MM.1S (cell line): ENCODE data around the gene SYT17.

ENCODE experiments used
- DNase-seq: peaks from one replicate; pipeline ENCODE4 v3.0.0-alpha.2; 2015
- H2AFZ ChIP-seq: fragments of 300-600 bp; sonication (generic); 2 replicates; pipeline ENCODE4 v1.6.0; 2016; ENCODE audit warnings: antibody characterized with exemption, low read length
- H3F3A ChIP-seq: fragments of 300-600 bp; sonication (generic); 2 replicates; pipeline ENCODE4 v1.6.1; 2016; ENCODE audit warnings: mild to moderate bottlenecking, antibody characterized with exemption, low read length, moderate library complexity, mixed read lengths; ENCODE audit not compliant: insufficient read depth
- H3K27ac ChIP-seq: fragments of 300-600 bp; sonication (generic); 2 replicates; pipeline ENCODE4 v1.5.1; 2016; ENCODE audit warnings: mild to moderate bottlenecking, low read length
- H3K27me3 ChIP-seq: fragments of 300-600 bp; sonication (generic); replicated peaks from 2 replicates; pipeline ENCODE4 v1.6.0; 2016; ENCODE audit warnings: low read length; ENCODE audit not compliant: insufficient read depth
- H3K36me3 ChIP-seq: fragments of 300-600 bp; sonication (generic); replicated peaks from 2 replicates; pipeline ENCODE4 v1.6.1; 2016; ENCODE audit warnings: mild to moderate bottlenecking, low read length, mixed read lengths; ENCODE audit not compliant: insufficient read depth
- H3K4me1 ChIP-seq: fragments of 300-600 bp; sonication (generic); 2 replicates; pipeline ENCODE4 v1.6.1; 2016; ENCODE audit warnings: low read length, mixed read lengths
- H3K4me2 ChIP-seq: fragments of 300-600 bp; sonication (generic); 2 replicates; pipeline ENCODE4 v1.6.0; 2016; ENCODE audit warnings: low read depth, low read length
- H3K4me3 ChIP-seq: fragments of 300-600 bp; sonication (generic); 2 replicates; pipeline ENCODE4 v1.5.1; 2016; ENCODE audit warnings: low read length, mixed read lengths
- H3K79me2 ChIP-seq: fragments of 300-600 bp; sonication (generic); 2 replicates; pipeline ENCODE4 v1.6.1; 2016; ENCODE audit warnings: mixed run types, low read length, mixed read lengths
- H3K9ac ChIP-seq: fragments of 300-600 bp; sonication (generic); 2 replicates; pipeline ENCODE4 v1.6.1; 2016; ENCODE audit warnings: low read length, mixed read lengths
- H3K9me2 ChIP-seq: fragments of 300-600 bp; sonication (generic); replicated peaks from 2 replicates; pipeline ENCODE4 v1.6.1; 2016; ENCODE audit warnings: mild to moderate bottlenecking, low read length, mixed read lengths; ENCODE audit not compliant: insufficient read depth
- H3K9me3 ChIP-seq: fragments of 300-600 bp; sonication (generic); replicated peaks from 2 replicates; pipeline ENCODE4 v1.6.1; 2016; ENCODE audit warnings: mild to moderate bottlenecking, low read length, mixed read lengths; ENCODE audit not compliant: insufficient read depth
- H4K20me1 ChIP-seq: fragments of 300-600 bp; sonication (generic); 2 replicates; pipeline ENCODE4 v1.6.1; 2016; ENCODE audit warnings: mild to moderate bottlenecking, low read length, moderate library complexity, mixed read lengths; ENCODE audit not compliant: insufficient read depth
- CTCF ChIP-seq: fragments of 300-600 bp; sonication (generic); IDR thresholded peaks from 2 replicates; pipeline ENCODE4 v1.5.1; 2016; ENCODE audit warnings: antibody characterized with exemption, low read length, mixed read lengths
- EZH2 ChIP-seq: fragments of 300-600 bp; sonication (generic); optimal IDR thresholded peaks from 2 replicates; pipeline ENCODE3; 2017; ENCODE audit warnings: low read depth, mild to moderate bottlenecking, antibody characterized with exemption, low read length, mixed read lengths
- EZH2phosphoT487 ChIP-seq: fragments of 300-600 bp; sonication (generic); IDR thresholded peaks from 2 replicates; pipeline ENCODE4 v1.6.1; 2018; ENCODE audit warnings: antibody characterized with exemption, low read length

The SYT17 gene

DNA sequence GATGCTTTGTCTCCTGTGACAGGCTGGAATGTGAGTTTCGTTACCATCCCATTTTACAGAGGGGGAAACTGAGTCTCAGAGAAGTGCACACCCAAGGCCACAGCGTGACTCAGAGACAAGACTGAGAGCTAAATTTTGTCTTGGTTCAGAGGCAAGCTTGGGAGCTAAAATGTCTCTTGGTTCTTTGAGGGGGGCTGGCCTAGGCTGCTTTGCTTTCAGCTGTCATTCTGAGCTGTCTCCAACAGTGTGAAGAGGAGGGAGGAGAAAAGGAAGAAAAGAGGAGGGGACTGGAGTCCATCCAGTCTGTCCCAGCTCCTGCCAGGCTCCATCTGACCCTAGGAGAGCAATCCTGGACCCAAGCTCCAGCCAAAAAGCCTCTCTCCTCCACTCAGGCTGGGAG lies 117.4 kb downstream of the SYT17 start, which contains the start of gene CLEC19A:
Gene CLEC19A, plus strand, starts transcription at position 301 of the 400 bp plus-strand sequence. CDS start 121 bp downstream, outside the sequence.
- Histone ChIP-seq H3K9me2 (no peaks in the 10 kb centered on the region), H3K9ac (no peak within 1 kb of the TSS), H3K79me2 (no peaks in the 10 kb centered on the region), H3K4me2 (no peak within 1 kb of the TSS), H3K9me3 (no peaks in the 10 kb centered on the region), H3K27me3 (no peaks in the 10 kb centered on the region), H3K4me1 (no peaks in the 10 kb centered on the region), H3K4me3 (no peak within 1 kb of the TSS), H3K27ac (no peak within 1 kb of the TSS), H3F3A (no peaks in the 10 kb centered on the region), H2AFZ (no peak within 1 kb of the TSS), H4K20me1 (no peaks in the 10 kb centered on the region), H3K36me3 (no peaks in the 10 kb centered on the region)
- TF ChIP-seq CTCF (no peak), EZH2 (no peak), EZH2phosphoT487 (no peak)
- no peak for DNase-seq

DNA sequence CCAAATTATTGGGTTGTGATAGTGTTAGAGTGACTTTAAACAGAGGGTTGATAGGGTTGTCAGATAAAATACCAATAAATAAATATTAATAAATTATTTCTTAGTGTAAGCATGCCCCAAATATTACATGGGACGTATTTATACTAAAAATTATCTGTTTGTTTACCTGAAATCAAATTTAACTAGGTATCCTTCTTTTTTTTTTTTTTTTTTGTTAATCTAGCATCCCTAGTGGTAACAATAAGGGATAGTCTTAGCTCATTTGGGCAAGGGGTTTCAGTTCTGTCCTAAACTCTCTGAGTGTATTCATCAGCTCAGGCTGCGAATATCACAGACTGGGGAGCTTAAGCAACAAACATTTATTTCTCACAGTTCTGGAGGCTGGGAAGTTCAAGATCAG lies 118.8 kb downstream of the SYT17 start:
- Histone ChIP-seq H3K9me2 (no peaks in the 10 kb centered on the region), H3K4me1 (no peaks in the 10 kb centered on the region), H3K27ac (no peak overlapping the region), H3K27me3 (no peaks in the 10 kb centered on the region), H3K9ac (no peak overlapping the region), H4K20me1 (no peaks in the 10 kb centered on the region), H3K4me2 (no peak overlapping the region), H3F3A (no peaks in the 10 kb centered on the region), H3K36me3 (no peaks in the 10 kb centered on the region), H2AFZ (no peak overlapping the region), H3K4me3 (no peak overlapping the region), H3K79me2 (no peaks in the 10 kb centered on the region), H3K9me3 (no peaks in the 10 kb centered on the region)
- TF ChIP-seq CTCF (no peak), EZH2 (no peak), EZH2phosphoT487 (no peak)
- DNase-seq: no peak

DNA sequence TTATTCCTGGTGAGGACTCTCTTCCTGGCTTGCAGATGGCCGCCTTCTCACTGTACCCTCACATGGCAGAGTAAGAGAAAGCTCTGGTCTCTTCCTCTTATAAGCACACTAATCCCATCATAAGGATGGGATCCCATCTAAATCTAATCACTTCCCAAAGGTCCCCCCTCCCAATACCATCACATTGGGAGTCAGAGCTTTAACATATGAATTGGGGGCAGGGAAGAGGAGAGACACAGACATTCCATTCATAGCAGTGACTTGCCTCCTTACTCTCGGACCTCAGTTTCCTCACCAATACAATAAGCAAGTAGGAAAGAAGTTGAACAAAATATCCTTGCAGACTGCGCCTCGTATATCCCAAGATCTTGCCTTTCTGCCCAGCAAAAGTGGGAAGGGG lies 119.2 kb downstream of the SYT17 start:
- H3F3A ChIP-seq: no peaks in the 10 kb centered on the region
- H3K4me3 ChIP-seq: no peak overlapping the region
- H3K9me3 ChIP-seq: no peaks in the 10 kb centered on the region
- no peak overlapping the region for H3K9ac ChIP-seq
- no peaks in the 10 kb centered on the region for H3K36me3 ChIP-seq
- no peak for DNase-seq
- no peak overlapping the region for H2AFZ ChIP-seq
- H3K4me2 ChIP-seq: no peak overlapping the region
- H3K27ac ChIP-seq: no peak overlapping the region
- no peak for TF ChIP-seq CTCF
- no peak for TF ChIP-seq EZH2
- TF ChIP-seq EZH2phosphoT487: no peak
- no peaks in the 10 kb centered on the region for H3K4me1 ChIP-seq
- no peaks in the 10 kb centered on the region for H3K27me3 ChIP-seq
- H4K20me1 ChIP-seq: no peaks in the 10 kb centered on the region
- H3K79me2 ChIP-seq: no peaks in the 10 kb centered on the region
- H3K9me2 ChIP-seq: no peaks in the 10 kb centered on the region
